Caco-2 (cell line): Measurements from ENCODE around the gene LRP4. TPM values are rescaled to one million over a fixed set of nuclear protein-coding genes. Genes with fewer than 3 reads are reported as not detected.

Experiments
- BruUV-seq: library from RNA; stranded (reverse); fragments of 400-500 nt; replicated peaks from 2 replicates; lab custom pipeline; 2021; lab: Mats Ljungman, UMichigan
- CTCF ChIA-PET: fragments of 300-600 bp; sonication (Branson Sonifier 250); formaldehyde crosslinking; loops from one replicate; lab custom pipeline; 2022; ENCODE audit warnings: antibody characterized with exemption; lab: Charles Lee
- POLR2A ChIA-PET: fragments of 300-600 bp; sonication (Branson Sonifier 250); formaldehyde crosslinking; loops from one replicate; lab custom pipeline; 2022; ENCODE audit warnings: antibody characterized with exemption; lab: Charles Lee
- DNase-seq, 2 experiments: peaks; one replicate each; pipeline versions ENCODE4 v3.0.0 to v3.0.0-alpha.2; 2020 to 2022
- H3K27me3 ChIP-seq: replicated peaks from 2 replicates; pipeline ENCODE4 v1.6.0; 2011; ENCODE audit warnings: low read length; ENCODE audit not compliant: control insufficient read depth, insufficient read depth
- H3K36me3 ChIP-seq: 2 replicates; pipeline ENCODE4 v1.5.1; 2011; ENCODE audit warnings: low read length; ENCODE audit not compliant: control insufficient read depth, insufficient read depth
- H3K4me1 ChIP-seq: fragments of 250-450 bp; sonication (Bioruptor Pico); 2 replicates; pipeline ENCODE4 v1.5.1; 2020; ENCODE audit warnings: mild to moderate bottlenecking
- H3K4me3 ChIP-seq: 2 replicates; pipeline ENCODE4 v1.5.1; 2011; ENCODE audit warnings: low read depth, mild to moderate bottlenecking, control low read depth, low read length
- H3K9me3 ChIP-seq: fragments of 250-450 bp; sonication (Bioruptor Pico); 2 replicates; pipeline ENCODE4 v1.5.1; 2020; ENCODE audit warnings: mild to moderate bottlenecking, moderate library complexity
- H3K27ac Mint-ChIP-seq: one replicate; pipeline ENCODE4 v1.8.0; 2022; ENCODE audit warnings: mixed read lengths; ENCODE audit not compliant: unreplicated experiment
- H3K27me3 Mint-ChIP-seq: one replicate; pipeline ENCODE4 v1.8.0; 2022; ENCODE audit warnings: mixed read lengths; ENCODE audit not compliant: insufficient read depth, unreplicated experiment
- H3K36me3 Mint-ChIP-seq: one replicate; pipeline ENCODE4 v1.8.0; 2022; ENCODE audit warnings: mild to moderate bottlenecking, mixed read lengths; ENCODE audit not compliant: insufficient read depth, unreplicated experiment
- H3K4me1 Mint-ChIP-seq: one replicate; pipeline ENCODE4 v1.8.0; 2022; ENCODE audit warnings: low read depth, mixed read lengths; ENCODE audit not compliant: unreplicated experiment
- H3K4me3 Mint-ChIP-seq: one replicate; pipeline ENCODE4 v1.8.0; 2022; ENCODE audit warnings: mild to moderate bottlenecking, moderate library complexity, mixed read lengths; ENCODE audit not compliant: unreplicated experiment
- H3K9me3 Mint-ChIP-seq: one replicate; pipeline ENCODE4 v1.8.0; 2022; ENCODE audit warnings: mixed read lengths; ENCODE audit not compliant: unreplicated experiment
- CTCF ChIP-seq, 2 experiments: fragments of 200-600 bp in 1 of 2; IDR thresholded peaks; 1 replicate in 1 of 2; 2 replicates in 1 of 2; pipeline versions ENCODE4 v1.5.1 to v1.8.0; 2011 to 2022; ENCODE audit warnings: antibody characterized with exemption in 1 of 2, control low read depth in 1 of 2, inconsistent platforms in 1 of 2, low read depth in 1 of 2, low read length in 1 of 2, mild to moderate bottlenecking in 1 of 2, moderate library complexity in 1 of 2; ENCODE audit not compliant: insufficient read depth in 1 of 2, severe bottlenecking in 1 of 2, unreplicated experiment in 1 of 2
- intact Hi-C: fragments of 100-400 bp; cut with micrococcal nuclease; formaldehyde crosslinking; loops from one replicate; pipeline ENCODE4 v1.10.0; 2022; ENCODE audit not compliant: unreplicated experiment
- total RNA-seq: library from RNA; stranded (reverse); gene quantifications from 2 replicates; pipeline ENCODE4 v1.2.3, GENCODE V29; 2022

The LRP4 gene
- total RNA-seq, 1 experiment from 2014 or later: 11.1 TPM

GRCh38 chr11:46905806-46906205 lies 12.5 kb downstream of the LRP4 start:
- no TSS peak for BruUV-seq
- CTCF ChIA-PET: interaction anchor here (2.0 kb wide), 1 partner anchor 11 kb away, joined by 7 read pairs; no protein-coding TSS in a partner anchor

GRCh38 chr11:46903846-46904245 lies 14.5 kb downstream of the LRP4 start:
- H3K4me3 ChIP-seq: no peak overlapping the region
- H3K36me3 ChIP-seq: no peaks in the 10 kb centered on the region; the same call in 1 of the 2 replicates
- no peaks in the 10 kb centered on the region for H3K4me1 Mint-ChIP-seq
- no peaks in the 10 kb centered on the region for H3K27me3 ChIP-seq
- no peaks in the 10 kb centered on the region for H3K9me3 Mint-ChIP-seq
- no peak overlapping the region for H3K4me3 Mint-ChIP-seq
- TF ChIP-seq CTCF (IDR thresholded peaks at IDR 0.05; ENCODE audit: insufficient read depth in 1 of 2, low read depth in 1 of 2, low read length in 1 of 2, severe bottlenecking in 1 of 2, unreplicated experiment in 1 of 2): no peak
- H3K27ac Mint-ChIP-seq: no peak overlapping the region
- no peak for DNase-seq
- BruUV-seq: no TSS peak
- intact Hi-C loops: no loop called here
- H3K36me3 Mint-ChIP-seq: no peaks in the 10 kb centered on the region
- H3K4me1 ChIP-seq: no peaks in the 10 kb centered on the region
- POLR2A ChIA-PET: no interaction called here
- no peaks in the 10 kb centered on the region for H3K9me3 ChIP-seq
- CTCF ChIA-PET: no interaction called here
- H3K27me3 Mint-ChIP-seq: no peaks in the 10 kb centered on the region

More at GRCh38 chr11:46905806-46906205, 12.5 kb downstream of the LRP4 start:
- no peaks in the 10 kb centered on the region for H3K9me3 ChIP-seq
- H3K4me1 ChIP-seq: no peaks in the 10 kb centered on the region
- intact Hi-C loops: no loop called here
- Mint-ChIP-seq H3K36me3 (no peaks in the 10 kb centered on the region), H3K27me3 (no peaks in the 10 kb centered on the region), H3K27ac (no peak overlapping the region), H3K4me3 (no peak overlapping the region), H3K4me1 (no peaks in the 10 kb centered on the region), H3K9me3 (no peaks in the 10 kb centered on the region)
- H3K36me3 ChIP-seq: no peaks in the 10 kb centered on the region; the same call in 1 of the 2 replicates
- H3K4me3 ChIP-seq: no peak overlapping the region
- POLR2A ChIA-PET: no interaction called here
- DNase-seq: no peak
- no peaks in the 10 kb centered on the region for H3K27me3 ChIP-seq
- TF ChIP-seq CTCF (IDR thresholded peaks at IDR 0.05; ENCODE audit: insufficient read depth in 1 of 2, low read depth in 1 of 2, low read length in 1 of 2, severe bottlenecking in 1 of 2, unreplicated experiment in 1 of 2): no peak

GRCh38 chr11:46902694-46903093 lies 15.7 kb downstream of the LRP4 start:
- Histone ChIP-seq H3K27me3 (no peaks in the 10 kb centered on the region), H3K36me3 (no peaks in the 10 kb centered on the region; the same call in 1 of the 2 replicates), H3K9me3 (no peaks in the 10 kb centered on the region), H3K4me1 (no peaks in the 10 kb centered on the region), H3K4me3 (no peak overlapping the region)
- DNase-seq: no peak
- no peak overlapping the region for H3K4me3 Mint-ChIP-seq
- no peaks in the 10 kb centered on the region for H3K36me3 Mint-ChIP-seq
- no peak for TF ChIP-seq CTCF (IDR thresholded peaks at IDR 0.05; ENCODE audit: insufficient read depth in 1 of 2, low read depth in 1 of 2, low read length in 1 of 2, severe bottlenecking in 1 of 2, unreplicated experiment in 1 of 2)
- no TSS peak for BruUV-seq
- ChIA-PET POLR2A (interaction anchor here (0.7 kb wide), 1 partner anchor 17 kb away, joined by 3 read pairs; no protein-coding TSS in a partner anchor), CTCF (no interaction called here)
- H3K27ac Mint-ChIP-seq: no peak overlapping the region
- intact Hi-C loops: no loop called here
- H3K27me3 Mint-ChIP-seq: no peaks in the 10 kb centered on the region
- H3K9me3 Mint-ChIP-seq: no peaks in the 10 kb centered on the region
- no peaks in the 10 kb centered on the region for H3K4me1 Mint-ChIP-seq
